GM21528 (cell line): ENCODE measurements around the gene UBE4B.

Experiments used
- ATAC-seq: cut with Tn5 transposase; IDR thresholded peaks from one replicate; pipeline ENCODE4 v1.9.1; 2021; ENCODE audit warnings: mild to moderate bottlenecking, moderate library complexity; ENCODE audit not compliant: unreplicated experiment, low FRiP score

The UBE4B gene

GRCh38 chr1:10108134-10108663 lies 75.4 kb downstream of the UBE4B start:
- ATAC-seq: no peak

DNA sequence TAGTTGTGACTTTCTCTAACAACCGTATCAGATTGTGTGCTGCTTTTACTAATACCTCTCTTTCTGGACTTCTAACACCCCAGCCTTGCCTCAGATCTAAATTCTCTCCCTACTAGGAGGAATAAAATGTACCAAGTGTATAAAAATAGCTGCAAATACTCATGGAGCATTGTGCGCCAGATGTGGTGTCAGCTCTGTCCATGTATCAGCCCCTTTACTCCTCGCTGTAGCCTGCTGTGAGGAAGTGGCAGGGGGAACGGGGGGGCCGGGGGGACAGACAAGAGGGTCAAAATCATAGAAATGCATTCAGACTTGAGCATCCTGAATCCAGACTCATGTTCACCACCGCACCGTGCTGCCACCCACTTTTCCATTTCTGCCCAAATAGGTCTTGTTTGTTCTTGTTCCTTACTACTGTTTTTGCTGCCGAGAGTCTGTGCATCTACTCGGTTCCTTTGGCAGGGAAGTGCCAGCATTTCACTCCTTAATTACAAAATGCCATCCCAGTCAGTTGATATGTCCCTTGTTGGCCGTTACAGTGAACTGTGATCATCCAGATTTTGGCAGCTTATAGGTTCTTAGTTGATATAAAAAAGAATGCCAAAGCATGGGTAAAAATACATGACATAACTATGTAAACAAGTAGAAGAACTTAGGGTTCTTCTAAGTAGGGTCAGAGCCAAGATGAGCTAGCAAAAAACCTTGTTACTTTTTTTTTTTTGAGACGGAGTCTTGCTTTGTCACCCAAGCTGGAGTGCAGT lies 76.4 kb downstream of the UBE4B start:
- no peak for ATAC-seq

DNA sequence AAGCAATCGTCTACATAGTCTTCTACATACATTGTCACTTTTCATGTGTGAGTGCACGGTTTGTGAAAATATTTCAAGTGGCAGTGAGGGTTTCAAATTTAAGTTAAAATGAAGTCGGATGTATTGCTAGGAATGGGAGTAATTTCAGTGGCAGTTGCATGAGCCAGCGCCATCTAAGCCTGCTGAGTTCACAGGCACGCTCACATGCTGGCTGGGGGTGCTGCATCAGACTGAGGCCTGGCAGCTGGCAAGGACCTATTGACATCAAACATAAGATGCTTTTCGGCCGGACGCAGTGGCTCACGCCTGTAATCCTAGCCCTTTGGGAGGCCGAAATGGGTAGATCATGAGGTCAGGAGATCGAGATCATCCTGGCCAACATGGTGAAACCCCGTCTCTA lies 80.7 kb downstream of the UBE4B start:
- no peak for ATAC-seq

- no peak for ATAC-seq
Measured at GRCh38 chr1:10114746-10115145, 82.0 kb downstream of the UBE4B start.

- no peak for ATAC-seq
Measured at GRCh38 chr1:10117132-10117531, 84.4 kb downstream of the UBE4B start.

DNA sequence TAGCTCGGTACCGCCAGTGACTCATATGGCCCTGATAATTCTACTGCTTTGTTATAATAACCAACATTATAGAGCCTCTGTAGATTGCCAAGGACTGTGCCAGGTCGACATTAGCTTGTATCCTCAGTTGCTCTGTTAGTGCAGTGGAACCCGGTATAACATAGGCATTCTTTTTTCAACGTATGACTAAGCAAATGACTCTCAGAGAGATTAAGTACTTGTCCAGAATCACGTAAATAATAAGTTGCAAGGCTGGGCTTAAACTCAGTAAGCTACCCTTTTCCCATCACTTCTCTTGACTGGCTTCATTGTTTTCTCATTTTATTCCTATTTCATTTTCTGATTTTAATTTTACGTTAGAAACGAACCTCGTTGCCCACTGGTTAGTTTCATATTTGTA lies 85.1 kb downstream of the UBE4B start:
- no peak for ATAC-seq

DNA sequence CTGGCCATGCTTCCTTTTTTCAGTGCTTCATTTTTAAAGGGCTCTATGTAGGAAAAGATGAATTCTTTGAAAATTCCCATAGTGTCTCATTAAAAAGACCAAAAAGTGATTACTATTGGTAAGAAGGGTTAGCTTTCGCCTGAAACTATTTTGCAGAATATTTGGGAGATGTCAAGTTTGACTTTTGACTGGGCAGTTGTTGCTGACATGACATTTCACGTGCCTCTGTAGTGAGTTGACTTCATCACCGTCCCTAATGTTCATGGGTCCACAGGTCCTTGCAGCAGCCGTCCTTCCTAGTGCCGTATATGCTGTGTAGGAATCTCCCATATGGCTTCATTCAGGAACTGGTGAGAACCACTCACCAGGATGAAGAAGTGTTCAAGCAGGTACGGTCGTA lies 88.9 kb downstream of the UBE4B start:
- no peak for ATAC-seq

- ATAC-seq: no peak
Measured at GRCh38 chr1:10122926-10123325, 90.2 kb downstream of the UBE4B start.

- no peak for ATAC-seq
Measured at GRCh38 chr1:10128101-10128765, 95.5 kb downstream of the UBE4B start.

DNA sequence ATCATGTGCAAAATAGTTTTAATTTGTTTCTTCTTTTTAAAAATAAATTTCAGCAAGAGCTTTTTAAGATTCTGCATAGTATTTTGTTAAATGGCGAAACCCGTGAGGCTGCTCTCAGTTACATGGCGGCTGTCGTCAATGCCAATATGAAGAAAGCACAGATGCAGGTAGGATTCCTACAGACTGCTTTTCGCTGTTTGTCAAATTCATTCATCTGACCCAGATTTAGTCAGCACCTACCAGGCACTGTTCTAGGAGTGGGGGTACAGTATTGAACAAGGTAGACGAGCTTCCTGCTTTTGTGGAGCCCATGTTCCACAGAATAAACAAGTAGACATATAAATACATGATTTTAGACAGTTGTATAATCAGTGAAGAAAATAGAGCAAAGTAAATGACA lies 99.6 kb downstream of the UBE4B start:
- no peak for ATAC-seq

- no peak for ATAC-seq
Measured at GRCh38 chr1:10132852-10133251, 100.1 kb downstream of the UBE4B start.

DNA sequence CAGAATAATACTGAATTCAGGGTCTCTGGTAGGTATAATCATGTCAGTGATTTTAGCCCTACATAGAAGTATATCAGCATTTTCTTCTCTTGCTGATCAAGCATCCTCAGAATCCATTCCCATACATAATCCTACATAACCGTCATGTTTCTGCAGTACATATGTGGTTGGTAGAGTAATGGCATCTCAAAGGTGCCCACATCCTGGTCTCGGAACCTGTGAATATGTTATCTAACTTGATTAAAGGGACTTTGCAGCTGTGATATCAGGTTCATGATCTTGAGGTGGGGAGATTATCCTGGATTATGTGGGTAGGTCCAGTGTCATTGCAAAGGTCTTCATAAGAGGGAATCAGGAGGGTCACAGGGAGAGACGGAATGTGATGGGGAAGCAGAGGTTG lies 108.2 kb downstream of the UBE4B start:
- no peak for ATAC-seq

DNA sequence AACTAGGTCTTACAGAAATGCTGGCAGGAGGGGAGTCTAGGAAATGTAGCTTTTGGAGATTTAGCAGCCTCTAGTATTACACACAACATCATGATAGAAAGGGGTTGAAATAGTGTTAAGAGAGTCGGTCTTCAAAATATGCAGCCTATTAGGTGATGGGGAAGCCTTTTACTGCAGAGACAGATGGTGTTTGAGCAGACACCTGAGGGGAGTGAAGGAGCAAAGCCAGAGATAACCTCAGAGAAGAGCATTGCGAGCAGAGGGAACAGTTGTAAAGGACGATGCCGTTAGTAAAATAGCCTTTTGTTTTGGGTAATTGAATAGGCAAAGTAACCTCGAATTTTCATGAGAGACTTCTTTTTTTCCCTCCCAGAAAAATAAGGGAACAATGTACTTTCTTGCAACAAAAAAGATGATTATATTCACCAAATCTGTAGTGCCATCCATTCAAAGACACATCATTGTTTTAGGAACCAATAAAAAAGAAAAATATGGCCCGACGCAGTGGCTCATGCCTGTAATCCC lies 111.3 kb downstream of the UBE4B start:
- ATAC-seq: no peak

GRCh38 chr1:10146391-10146790 lies 113.6 kb downstream of the UBE4B start:
- no peak for ATAC-seq

DNA sequence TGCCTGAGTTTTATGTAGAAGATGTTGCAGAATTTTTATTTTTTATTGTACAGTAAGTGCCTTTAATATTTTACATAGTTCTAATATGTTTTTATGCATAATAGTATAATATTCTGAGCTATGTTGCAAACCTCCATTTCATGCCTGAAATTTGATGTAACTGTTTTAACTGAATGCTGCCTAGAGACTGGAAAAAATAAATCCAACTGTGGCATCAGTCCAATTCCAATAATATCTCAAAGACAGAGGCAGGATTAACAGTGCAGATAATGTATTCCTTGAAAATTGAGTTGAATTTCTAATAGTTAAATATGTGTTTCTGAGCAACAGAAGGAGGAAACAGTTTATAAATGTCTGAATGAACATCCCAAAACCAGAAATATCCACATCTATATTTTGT lies 116.5 kb downstream of the UBE4B start:
- no peak for ATAC-seq

DNA sequence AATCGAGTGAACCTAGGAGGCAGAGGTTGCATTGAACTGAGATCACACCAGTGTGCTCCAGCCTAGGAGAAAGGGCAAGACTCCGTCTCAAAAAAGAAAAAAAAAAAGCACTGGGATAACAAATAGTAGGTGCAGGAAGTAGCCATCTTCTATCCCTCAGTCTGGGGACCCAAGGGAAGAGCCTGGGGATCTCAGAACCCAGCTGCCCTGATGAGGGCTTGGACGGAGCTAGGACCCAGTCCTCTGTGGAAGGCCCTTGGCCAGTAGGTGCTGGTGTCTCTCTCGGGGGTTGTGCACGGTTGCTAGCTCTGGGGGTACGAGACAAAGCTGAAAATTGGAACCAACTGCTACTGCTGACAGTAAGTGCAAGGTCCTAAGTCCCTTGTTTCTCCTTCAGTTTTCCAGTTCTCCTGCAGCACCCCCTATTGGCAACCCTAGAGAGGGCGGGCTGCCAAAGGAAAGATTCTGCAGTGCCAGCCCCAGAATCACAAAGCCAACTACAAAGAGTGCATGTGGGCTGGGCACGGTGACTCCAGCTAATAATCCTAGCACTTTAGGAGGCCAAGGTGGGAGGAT lies 120.0 kb downstream of the UBE4B start:
- no peak for ATAC-seq

DNA sequence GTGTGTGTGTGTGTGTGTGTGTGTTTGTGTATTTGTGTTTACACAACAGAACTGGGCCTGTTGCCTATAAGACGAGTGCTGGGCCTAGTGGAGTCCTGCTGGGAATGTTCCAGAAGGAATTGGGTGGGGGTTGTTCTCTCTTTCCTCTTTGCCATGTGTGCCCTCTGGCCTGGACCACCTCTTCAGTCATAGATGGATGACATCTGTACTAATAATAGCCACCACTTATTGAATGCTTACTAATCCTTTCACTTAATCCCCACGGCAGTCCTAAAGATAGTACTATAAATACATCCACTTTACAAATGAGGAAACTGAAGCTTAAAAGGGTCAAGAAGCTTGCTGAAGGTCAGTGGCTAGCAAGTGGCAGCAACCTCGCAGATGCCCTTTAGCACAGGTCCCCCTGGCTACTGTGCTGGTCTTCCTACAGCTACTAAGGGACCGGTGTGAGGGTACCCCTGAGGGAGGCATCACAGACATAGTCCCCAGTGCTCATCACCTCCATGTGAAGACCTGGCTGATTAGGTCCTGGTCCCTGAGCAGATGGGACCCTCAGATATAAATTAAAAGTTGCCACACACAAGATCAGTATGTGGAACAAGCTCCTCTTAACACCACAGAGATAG lies 122.4 kb downstream of the UBE4B start:
- no peak for ATAC-seq

DNA sequence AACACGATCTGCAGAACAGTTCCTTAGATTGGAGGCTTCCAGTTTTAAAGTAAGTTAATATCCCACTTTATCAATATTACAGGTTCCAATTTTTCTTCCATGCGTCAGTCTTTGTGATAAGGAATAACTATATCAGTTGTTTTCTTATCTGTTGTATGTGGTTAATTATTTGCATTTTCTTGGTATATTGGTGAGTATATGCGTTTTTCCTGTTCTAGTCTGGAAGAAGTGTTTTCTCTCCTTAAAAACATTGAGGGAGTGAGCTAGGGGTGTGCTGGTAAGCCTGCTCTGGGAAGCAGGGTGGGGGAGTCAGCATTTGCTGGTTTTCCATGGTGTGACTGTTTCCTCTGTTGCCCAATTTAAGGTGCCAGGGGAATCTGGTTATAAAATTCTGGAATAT lies 127.4 kb downstream of the UBE4B start:
- no peak for ATAC-seq

GRCh38 chr1:10160907-10161490 lies 128.2 kb downstream of the UBE4B start:
- no peak for ATAC-seq

GRCh38 chr1:10161541-10162290 lies 129.0 kb downstream of the UBE4B start:
- ATAC-seq: no peak
